Panc1 (cell line): ENCODE results near the gene BCORL1. TPM values are rescaled to one million over a fixed set of nuclear protein-coding genes. Genes with fewer than 3 reads are reported as not detected.

Experiments
- ATAC-seq: fragments of 200-7000 bp; cut with Tn5 transposase; 2 replicates; pipeline ENCODE4 v1.9.1; 2020; ENCODE audit warnings: mild to moderate bottlenecking, moderate library complexity
- BruUV-seq: library from RNA; stranded (reverse); fragments of 400-500 nt; replicated peaks from 2 replicates; lab custom pipeline; 2021; lab: Mats Ljungman, UMichigan
- CTCF ChIA-PET: fragments of 300-600 bp; sonication (Branson Sonifier 250); formaldehyde crosslinking; loops from one replicate; lab custom pipeline; 2022; ENCODE audit warnings: antibody characterized with exemption; lab: Charles Lee
- POLR2A ChIA-PET: fragments of 300-600 bp; sonication (Branson Sonifier 250); formaldehyde crosslinking; loops from one replicate; lab custom pipeline; 2022; ENCODE audit warnings: antibody characterized with exemption; lab: Charles Lee
- DNase-seq: peaks from one replicate; pipeline ENCODE4 v3.0.0-alpha.2; 2010; ENCODE audit warnings: low read depth, low spot score
- H3K27ac ChIP-seq: 2 replicates; pipeline ENCODE4 v1.5.1; 2011; ENCODE audit warnings: mild to moderate bottlenecking, low read length, inconsistent platforms
- H3K27me3 ChIP-seq: fragments of 200-500 bp; sonication (Bioruptor generic); 2 replicates; pipeline ENCODE4 v1.6.0; 2014; ENCODE audit warnings: low read length, inconsistent platforms; ENCODE audit not compliant: control insufficient read depth, insufficient read depth
- H3K36me3 ChIP-seq: fragments of 200-500 bp; sonication (Bioruptor generic); 2 replicates; pipeline ENCODE4 v1.5.1; 2014; ENCODE audit warnings: inconsistent platforms, mild to moderate bottlenecking, low read length, moderate library complexity; ENCODE audit not compliant: control insufficient read depth, insufficient read depth
- H3K4me1 ChIP-seq: 2 replicates; pipeline ENCODE4 v1.5.1; 2011; ENCODE audit warnings: inconsistent platforms, mild to moderate bottlenecking, low read length, moderate library complexity; ENCODE audit not compliant: control insufficient read depth, insufficient read depth
- H3K4me3 ChIP-seq, 2 experiments: 2 replicates each; pipeline ENCODE4 v1.5.1; 2011 to 2012; ENCODE audit warnings: low read depth in 2 of 2, low read length in 2 of 2, mild to moderate bottlenecking in 2 of 2, inconsistent platforms in 1 of 2, moderate library complexity in 1 of 2
- H3K9me3 ChIP-seq: fragments of 200-500 bp; sonication (Bioruptor generic); 2 replicates; pipeline ENCODE4 v1.5.1; 2014; ENCODE audit warnings: low read depth, mild to moderate bottlenecking, inconsistent platforms, low read length, moderate library complexity; ENCODE audit not compliant: control insufficient read depth, insufficient read depth
- CTCF ChIP-seq: fragments of 450-650 bp; IDR thresholded peaks from 2 replicates; pipeline ENCODE4 v1.5.1; 2017; ENCODE audit warnings: mild to moderate bottlenecking
- POLR2AphosphoS5 ChIP-seq: IDR thresholded peaks from 2 replicates; pipeline ENCODE4 v1.6.1; 2012; ENCODE audit warnings: mild to moderate bottlenecking, low read depth, low read length, moderate library complexity
- REST ChIP-seq, 2 experiments: IDR thresholded peaks; 2 replicates each; pipeline ENCODE4 v1.6.1; 2011 to 2012; ENCODE audit warnings: low read depth in 2 of 2, control low read depth in 1 of 2, low read length in 1 of 2, mild to moderate bottlenecking in 1 of 2, moderate library complexity in 1 of 2; ENCODE audit not compliant: insufficient read depth in 1 of 2
- SIN3A ChIP-seq: IDR thresholded peaks from 2 replicates; pipeline ENCODE4 v1.6.1; 2012; ENCODE audit warnings: low read depth, mild to moderate bottlenecking, low read length, moderate library complexity, borderline replicate concordance; ENCODE audit not compliant: insufficient read depth
- TCF7L2 ChIP-seq: IDR thresholded peaks from 2 replicates; pipeline ENCODE4 v1.6.1; 2011; ENCODE audit warnings: mild to moderate bottlenecking, low read depth, low read length, inconsistent platforms
- in situ Hi-C: cut with HindIII; loops from 2 replicates; pipeline ENCODE4 v1.10.0; 2016; ENCODE audit warnings: low sequenced_read_pairs, low pct_unique_long_range_greater_than_20kb
- intact Hi-C: fragments of 100-400 bp; cut with micrococcal nuclease; formaldehyde crosslinking; loops from one replicate; pipeline ENCODE4 v1.10.0; 2022; ENCODE audit not compliant: unreplicated experiment
- total RNA-seq: library from RNA; stranded (reverse); gene quantifications from one replicate; pipeline ENCODE4 v1.2.1, GENCODE V29; 2021; ENCODE audit not compliant: unreplicated experiment

The BCORL1 gene
- total RNA-seq, 1 experiment from 2014 or later, result 67.4 TPM

- no peaks in the 10 kb centered on the region for H3K9me3 ChIP-seq
- H3K27me3 ChIP-seq, result no peaks in the 10 kb centered on the region
- peaks cover 44% of the 10 kb centered on the region for H3K4me1 ChIP-seq
- BruUV-seq, result no TSS peak
- no peak overlapping the region for H3K4me3 ChIP-seq
- no peak for TF ChIP-seq REST (IDR thresholded peaks at IDR 0.05; ENCODE audit: insufficient read depth in 1 of 2, low read depth in 2 of 2, low read length in 1 of 2)
- no peak for TF ChIP-seq CTCF
- TF ChIP-seq POLR2AphosphoS5, result no peak
- TF ChIP-seq SIN3A, result no peak
- TF ChIP-seq TCF7L2, result no peak
- CTCF ChIA-PET, result no interaction called here
- ATAC-seq (no peak), DNase-seq (no peak)
- no peak overlapping the region for H3K27ac ChIP-seq
- in situ Hi-C loops (no loop called here), intact Hi-C loops (no loop called here)
- H3K36me3 ChIP-seq, result no peaks in the 10 kb centered on the region
- POLR2A ChIA-PET, result interaction anchor here (0.5 kb wide), 1 partner anchor 38 kb away, joined by 10 read pairs; no protein-coding TSS in a partner anchor
Observed at GRCh38 chrX:129958814-129959492, 23.5 kb upstream of the BCORL1 start.

DNA sequence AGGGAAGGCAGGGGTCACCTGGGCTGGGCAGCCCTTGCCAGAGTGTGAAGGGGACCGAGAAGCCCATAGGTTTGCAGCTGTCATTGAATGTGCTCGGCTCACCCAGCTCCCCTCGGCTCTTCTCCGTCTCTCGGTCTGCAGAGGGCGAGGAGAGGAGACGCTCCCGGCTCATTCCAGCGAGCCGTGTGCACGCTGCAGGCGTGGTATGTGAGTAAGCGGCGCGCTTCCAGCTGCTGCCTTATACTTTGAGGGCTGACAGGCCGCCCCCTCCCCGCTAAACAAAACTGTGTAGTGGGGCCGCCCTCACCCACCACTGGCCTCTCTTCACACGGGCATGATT is 23.0 kb upstream of the BCORL1 start:
- DNase-seq (no peak), ATAC-seq (peak; percentile 59)
- Histone ChIP-seq H3K4me1 (peaks cover 40% of the 10 kb centered on the region), H3K27ac (0 out of 2 replicates have a peak overlapping the region, but pooled peaks have one; percentile 2), H3K27me3 (no peaks in the 10 kb centered on the region), H3K36me3 (no peaks in the 10 kb centered on the region), H3K9me3 (no peaks in the 10 kb centered on the region), H3K4me3 (peak overlapping the region in 1 of 2 experiments; percentile 26; a peak in 2 of 4 replicates)
- in situ Hi-C loops (no loop called here), intact Hi-C loops (no loop called here)
- TF ChIP-seq SIN3A, result no peak
- TF ChIP-seq TCF7L2, result no peak
- no peak for TF ChIP-seq REST (IDR thresholded peaks at IDR 0.05; ENCODE audit: insufficient read depth in 1 of 2, low read depth in 2 of 2, low read length in 1 of 2)
- no peak for TF ChIP-seq POLR2AphosphoS5
- TF ChIP-seq CTCF, result no peak
- POLR2A ChIA-PET, result interaction anchor here (0.5 kb wide), 1 partner anchor 39 kb away, joined by 10 read pairs; no protein-coding TSS in a partner anchor
- CTCF ChIA-PET, result no interaction called here
- no TSS peak for BruUV-seq
